Tongue (tissue), 2 donors: ENCODE measurements around the gene VIPAS39. TPM values are rescaled to one million over a fixed set of nuclear protein-coding genes. Genes with fewer than 3 reads are reported as not detected.

Source experiments
- DNase-seq: peaks from one replicate; pipeline ENCODE4 v3.0.0-alpha.2; 2015
- total RNA-seq: library from RNA; depleted of rRNA; stranded (reverse); fragments of >200 nt; gene quantifications from one replicate; pipeline ENCODE4 v1.2.3, GENCODE V29; 2014

The VIPAS39 gene
- total RNA-seq, result 21.1 TPM

- peak; percentile 99 for DNase-seq
Measured at GRCh38 chr14:77457522-77458248, at the start of gene VIPAS39, which contains the start of gene AHSA1. Gene VIPAS39 (minus strand): TSS chr14:77457601. CDS start chr14:77454102, 3,499 bp downstream. Gene AHSA1 (plus strand): TSS chr14:77458093. CDS start chr14:77458190, 97 bp downstream.

DNA sequence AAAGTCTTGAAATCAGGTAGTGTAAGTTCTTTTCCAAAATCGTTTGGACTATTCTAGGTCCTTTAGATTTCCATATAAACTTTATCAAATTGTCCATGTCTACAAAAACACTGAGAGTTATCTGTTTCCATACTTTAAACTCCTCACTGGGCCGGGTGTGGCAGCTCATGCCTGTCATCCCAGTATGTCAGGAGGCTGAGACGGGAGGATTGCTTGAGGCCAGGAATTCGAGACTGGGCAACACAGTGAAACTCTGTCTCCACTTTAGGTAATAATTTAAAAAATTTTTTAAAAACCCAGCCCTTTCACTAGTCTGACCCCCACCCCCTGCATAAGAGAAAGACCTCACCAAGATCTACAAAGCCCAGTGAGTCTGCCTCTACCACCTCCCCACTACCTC, 47.6 kb upstream of the VIPAS39 start:
- DNase-seq, result no peak

- no peak for DNase-seq
Measured at GRCh38 chr14:77503138-77503537, 45.7 kb upstream of the VIPAS39 start.

DNA sequence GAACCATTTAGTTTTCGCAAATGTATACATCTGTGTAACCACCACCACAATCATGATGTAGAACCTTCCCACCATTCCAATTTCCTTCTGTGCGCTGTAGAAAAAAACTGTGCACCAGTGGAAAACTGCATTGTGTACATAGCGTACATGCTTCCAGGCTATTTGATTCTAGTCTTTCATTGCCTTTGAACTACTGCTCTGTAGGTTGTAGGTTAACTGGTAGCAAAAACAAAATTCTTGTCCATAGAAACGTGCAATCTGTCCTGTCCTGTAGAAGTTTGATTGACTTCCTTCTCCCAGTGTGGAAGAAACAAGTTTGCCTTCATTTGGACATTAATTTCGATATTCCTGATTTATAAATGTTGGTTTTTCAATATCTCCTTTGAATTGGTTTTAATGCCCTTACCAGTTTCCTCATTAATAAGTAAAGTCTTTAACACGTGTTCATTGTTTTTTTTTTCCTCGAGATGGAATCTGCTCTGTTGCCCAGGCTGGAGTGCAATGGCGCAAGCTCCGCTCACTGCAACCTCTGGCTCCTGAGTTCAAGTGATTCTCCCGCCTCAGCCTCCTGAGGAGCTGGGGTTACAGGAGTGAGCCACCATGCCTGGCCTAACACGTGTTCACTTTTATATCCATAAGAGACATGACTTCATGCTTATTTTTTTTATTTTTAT, 44.8 kb upstream of the VIPAS39 start:
- DNase-seq, result no peak

GRCh38 chr14:77498984-77499527, 41.7 kb upstream of the VIPAS39 start:
- DNase-seq, result peak; percentile 4

DNA sequence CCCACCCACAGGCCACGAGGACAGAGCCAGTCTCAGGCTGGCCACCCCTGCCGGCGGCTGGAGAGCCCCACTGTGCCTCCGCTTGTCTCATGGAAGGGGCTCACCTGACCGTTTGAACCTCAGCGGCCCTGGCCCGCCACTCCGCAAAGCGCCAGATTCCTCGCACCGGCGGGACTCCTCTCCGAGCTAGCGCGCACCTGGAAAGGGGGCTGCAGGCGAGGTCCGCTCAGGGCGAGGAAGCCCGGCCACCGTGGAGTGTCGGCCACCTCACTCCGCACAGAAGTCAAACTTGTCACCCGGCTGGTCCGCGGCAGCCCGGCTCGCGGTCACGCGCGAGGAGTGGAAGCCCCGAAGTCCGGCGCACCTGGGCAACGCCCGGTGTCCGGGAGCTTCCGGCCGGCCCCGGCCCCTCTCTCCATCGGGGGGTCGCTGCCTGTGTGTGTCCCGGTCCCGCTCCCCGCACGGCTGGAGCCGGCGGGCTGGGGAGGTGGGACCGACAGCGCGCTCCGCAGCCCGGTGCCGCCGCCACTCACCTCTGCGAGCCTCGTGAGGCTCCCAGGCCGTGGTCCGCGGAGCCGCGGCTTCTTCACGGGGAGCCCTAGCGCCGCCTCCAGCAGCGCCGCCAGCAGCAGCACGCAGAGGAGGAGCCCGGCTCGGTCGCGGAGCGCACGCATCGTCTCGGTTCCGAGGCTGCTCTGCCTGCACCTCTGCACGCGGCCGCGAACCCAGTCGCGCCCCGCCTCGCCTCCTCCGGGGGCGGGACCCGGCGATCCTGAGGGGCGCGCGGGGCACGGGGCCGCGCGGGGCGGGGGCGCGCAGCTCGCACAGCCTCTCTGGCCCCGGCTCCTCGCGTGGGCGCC, 40.9 kb upstream of the VIPAS39 start, which contains the start of gene ISM2:
TSS of gene ISM2 (minus strand) at position 697 of the 860 bp plus-strand sequence. CDS start at position 674, 23 bp downstream.
- peak; percentile 36 for DNase-seq

DNA sequence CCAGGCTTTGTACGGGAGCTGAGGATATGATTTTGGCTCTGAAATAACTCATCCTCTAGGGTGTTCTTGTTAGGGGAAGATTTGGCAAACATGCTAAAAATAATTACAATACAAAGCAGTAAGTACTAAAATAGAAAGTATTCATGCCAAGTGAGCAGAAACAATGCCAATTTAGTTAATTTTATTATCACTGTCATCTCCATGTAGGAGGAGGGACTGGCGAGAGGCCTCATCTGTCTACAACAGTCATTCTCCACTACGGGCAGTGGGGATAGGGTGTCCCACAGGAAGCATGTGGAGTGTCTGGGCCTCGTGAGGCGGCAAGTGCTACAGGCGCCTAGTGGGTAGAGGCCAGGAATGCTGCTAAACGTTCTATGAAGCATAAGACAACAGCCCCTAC, 37.9 kb upstream of the VIPAS39 start:
- no peak for DNase-seq

- no peak for DNase-seq
Measured at GRCh38 chr14:77491056-77491455, 33.7 kb upstream of the VIPAS39 start.

GRCh38 chr14:77490347-77490986, 33.1 kb upstream of the VIPAS39 start:
- no peak for DNase-seq

DNA sequence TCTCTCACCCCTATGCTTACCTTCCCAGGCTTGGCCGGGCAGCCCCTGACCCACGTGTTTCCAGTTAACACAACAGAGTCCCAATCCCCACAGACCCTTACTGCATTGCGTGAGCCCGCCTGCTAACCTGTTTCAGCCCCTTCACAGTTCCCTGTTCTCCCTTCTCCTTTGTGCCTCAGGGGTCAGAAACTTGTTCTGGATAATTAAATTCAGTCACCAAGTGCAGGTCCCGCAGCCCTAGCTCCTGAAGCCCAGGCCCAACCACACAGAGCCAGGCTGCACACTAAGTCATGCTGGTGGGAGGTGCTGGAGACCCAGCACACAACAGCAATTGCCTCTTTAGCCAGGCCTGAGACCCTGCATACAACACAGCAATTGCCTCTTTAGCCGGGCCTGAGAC, 31.6 kb upstream of the VIPAS39 start:
- DNase-seq, result no peak

DNA sequence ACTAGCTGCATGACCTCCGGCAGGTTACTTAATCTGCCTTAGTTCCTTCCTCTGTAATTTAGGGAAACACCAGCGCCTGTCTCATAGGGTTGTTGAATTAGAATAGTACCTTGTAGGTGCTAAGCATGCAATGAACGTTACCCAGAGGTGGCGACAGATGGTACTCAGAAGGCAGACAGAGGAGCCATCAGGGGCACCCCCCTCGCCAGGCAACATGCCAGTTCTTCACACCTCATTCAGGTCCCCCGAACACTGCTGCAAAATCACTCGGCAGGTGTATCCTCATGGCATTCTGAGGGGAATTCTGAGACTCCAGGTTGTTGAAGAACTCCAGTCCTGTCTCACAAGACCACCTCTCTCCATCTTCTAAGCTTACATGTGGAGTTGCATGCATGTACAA, 31.2 kb upstream of the VIPAS39 start:
- no peak for DNase-seq

DNA sequence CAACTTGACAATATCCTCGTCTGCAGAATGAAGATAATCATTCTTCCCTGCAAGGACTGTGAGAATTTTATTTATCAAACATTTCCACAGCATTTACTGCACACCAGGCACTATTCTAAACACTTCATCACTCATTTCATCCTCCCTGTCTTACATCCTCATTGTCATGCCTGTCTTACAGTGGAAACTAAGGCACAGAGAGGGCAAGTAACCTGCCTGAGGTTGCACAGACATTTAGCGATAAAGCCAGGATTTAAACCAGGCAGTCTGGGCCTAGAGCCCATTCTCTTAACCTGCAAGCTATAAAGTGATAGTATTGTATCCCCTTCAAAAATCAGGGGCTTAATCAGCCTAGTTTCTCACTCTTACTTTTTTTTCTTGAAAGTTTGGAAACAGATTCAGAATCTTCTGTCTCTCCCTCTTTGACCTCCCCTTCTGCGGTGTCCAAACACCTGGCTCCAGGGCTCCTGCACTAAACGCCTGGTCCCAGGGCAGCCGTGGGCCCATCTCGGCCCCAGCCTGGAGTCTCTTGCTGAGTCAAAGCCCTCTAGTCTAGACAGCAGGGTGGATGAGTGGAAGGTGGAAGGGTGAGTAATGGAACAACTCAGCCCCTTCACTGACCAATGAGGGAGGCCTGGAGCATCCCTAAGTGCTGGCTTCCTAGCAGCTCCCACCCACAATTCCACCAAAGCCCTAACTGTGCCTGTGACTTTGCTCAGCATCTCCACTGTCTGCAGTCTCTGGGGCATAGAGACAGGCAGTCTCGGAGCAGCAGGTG, 28.7 kb upstream of the VIPAS39 start:
- DNase-seq, result no peak

- DNase-seq, result no peak
Measured at GRCh38 chr14:77485256-77485655, 27.9 kb upstream of the VIPAS39 start.

DNA sequence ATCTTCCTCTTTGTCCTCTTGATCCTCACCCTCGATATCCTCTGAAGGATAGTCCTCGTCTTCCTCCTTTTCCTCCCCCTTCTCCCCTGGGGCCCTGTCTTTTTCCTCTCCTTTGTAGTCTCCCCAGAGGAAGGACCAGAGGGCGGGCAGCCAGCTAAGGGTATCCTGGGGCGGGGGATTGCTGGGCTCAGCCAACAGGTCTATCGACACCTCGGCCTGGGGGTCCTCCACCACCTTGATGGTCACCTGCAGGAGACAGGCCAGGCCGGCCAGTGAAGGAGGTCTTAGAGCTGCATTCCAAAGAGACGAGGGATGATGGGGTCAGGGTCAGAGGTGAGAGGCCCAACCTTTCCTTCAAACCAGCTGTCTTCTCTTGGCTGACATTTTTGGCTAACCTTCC, 25.0 kb upstream of the VIPAS39 start:
- DNase-seq, result no peak

- no peak for DNase-seq
Measured at GRCh38 chr14:77478796-77479195, 21.4 kb upstream of the VIPAS39 start.

DNA sequence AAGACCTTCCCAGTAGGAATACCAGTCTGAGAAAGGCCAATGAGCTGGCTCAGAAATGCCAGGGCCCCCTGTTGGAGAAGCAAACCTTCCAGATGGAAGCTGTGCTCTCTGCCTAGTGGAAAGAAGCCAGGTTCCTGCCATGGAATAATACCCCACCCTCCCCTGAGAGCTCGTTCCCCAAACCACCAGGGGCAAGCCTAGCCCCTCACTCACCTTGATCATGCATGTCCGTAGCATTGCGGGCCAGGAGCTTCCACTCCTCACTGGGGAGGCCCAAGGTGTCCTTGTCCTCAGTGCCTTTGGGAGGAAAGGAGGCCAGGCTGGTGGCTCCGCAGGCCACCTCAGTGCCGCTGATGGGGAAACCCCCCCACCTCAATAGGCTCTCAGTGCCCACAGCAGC, 20.6 kb upstream of the VIPAS39 start:
- DNase-seq, result no peak

DNA sequence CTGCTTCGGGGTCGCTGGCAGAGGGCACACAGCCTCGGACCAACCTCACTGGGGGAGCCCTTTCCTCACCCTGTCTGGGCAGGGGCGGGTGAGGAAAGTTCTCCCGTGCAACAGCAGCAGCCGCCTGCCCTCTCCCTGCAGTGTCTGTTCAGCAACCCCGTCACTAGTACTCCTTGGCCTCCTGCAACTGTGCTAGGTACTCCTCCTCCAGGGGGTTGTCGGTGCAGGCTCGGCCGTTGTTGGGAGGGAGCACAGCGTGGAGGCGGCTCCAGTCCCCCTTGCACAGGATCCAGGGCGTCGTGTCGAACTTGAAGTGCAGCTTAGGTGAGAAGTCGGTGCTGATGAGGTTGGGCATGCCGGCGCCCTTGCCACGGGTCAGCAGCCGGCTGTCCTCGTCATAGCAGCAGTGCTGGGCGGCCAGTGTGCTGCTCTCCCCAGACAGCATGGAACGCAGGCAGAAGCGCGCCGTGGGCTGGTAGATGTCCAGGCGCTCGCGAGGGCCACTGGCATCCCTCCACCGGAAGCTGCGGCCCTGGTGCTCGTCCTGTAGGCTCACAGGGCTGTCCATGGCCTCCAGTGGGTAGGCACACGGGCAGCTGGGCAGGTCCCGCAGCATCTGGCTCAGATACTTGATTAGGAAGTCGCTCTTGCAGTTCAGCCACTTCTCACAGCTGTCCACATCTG, 18.2 kb upstream of the VIPAS39 start:
- DNase-seq, result no peak

- no peak for DNase-seq
Measured at GRCh38 chr14:77474479-77475177, 17.2 kb upstream of the VIPAS39 start.

DNA sequence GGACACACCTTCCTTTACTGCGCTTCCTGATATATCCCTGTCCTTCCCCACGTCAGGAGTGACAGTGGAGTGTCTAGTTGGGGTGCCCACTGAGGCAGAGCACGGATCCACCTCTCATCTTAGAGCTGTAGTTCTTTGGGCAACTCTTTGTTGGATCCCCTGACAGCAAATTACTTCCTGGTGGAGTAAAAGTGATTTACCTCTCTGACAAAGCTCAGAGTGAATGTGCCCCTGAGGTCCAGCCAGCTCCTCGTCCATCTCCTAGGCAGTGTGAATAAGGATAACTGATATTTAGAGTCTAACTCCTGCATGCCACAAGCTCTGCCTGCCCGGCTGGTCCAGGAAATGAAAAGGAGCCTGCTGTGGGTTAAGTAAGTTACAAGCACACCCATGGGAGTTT, 16.5 kb upstream of the VIPAS39 start:
- no peak for DNase-seq
